Upper lobe of left lung (tissue), 6 donors: ENCODE measurements around the gene ABCD4. TPM values are rescaled to one million over a fixed set of nuclear protein-coding genes. Genes with fewer than 3 reads are reported as not detected.
A peak's percentile ranks its signal among the peaks of the same experiment; 100 is the strongest.

Source experiments
- ATAC-seq, 2 donors: fragments of 200-7000 bp; cut with Tn5 transposase; one replicate each; pipeline ENCODE4 v1.9.1; 2022; ENCODE audit warnings: mild to moderate bottlenecking in 2 of 2, moderate library complexity in 2 of 2; ENCODE audit not compliant: low FRiP score in 2 of 2
- DNase-seq, 2 donors: peaks; one replicate each; pipeline ENCODE4 v3.0.0-alpha.2; 2019 to 2020
- H3K27ac ChIP-seq, 4 donors: fragments of 200-600 bp; sonication (generic); one replicate each; pipeline ENCODE4 v1.5.1; 2016 to 2019
- H3K27me3 ChIP-seq, 4 donors: fragments of 200-600 bp; sonication (generic); one replicate each; pipeline ENCODE4 v1.5.1; 2017 to 2019
- H3K36me3 ChIP-seq, 4 donors: fragments of 200-600 bp; sonication (generic); one replicate each; pipeline ENCODE4 v1.5.1; 2016 to 2019
- H3K4me1 ChIP-seq, 4 donors: fragments of 200-600 bp; sonication (generic); one replicate each; pipeline ENCODE4 v1.5.1; 2018 to 2019
- H3K4me3 ChIP-seq, 4 donors: fragments of 200-600 bp; sonication (generic); one replicate each; pipeline ENCODE4 v1.5.1; 2017 to 2019; ENCODE audit warnings: mild to moderate bottlenecking in 2 of 4, moderate library complexity in 1 of 4
- H3K9me3 ChIP-seq, 4 donors: fragments of 200-600 bp; sonication (generic); one replicate each; pipeline ENCODE4 v1.5.1; 2018 to 2019
- CTCF ChIP-seq, 6 experiments: fragments of 450-650 bp in 4 of 6; fragments of 200-600 bp in 2 of 6; sonication (generic) in 2 of 6; IDR thresholded peaks; one replicate each; pipeline ENCODE4 v1.5.1; 2016 to 2019; ENCODE audit warnings: antibody characterized with exemption in 6 of 6
- EP300 ChIP-seq, 4 donors: sonication (generic); formaldehyde crosslinking; IDR thresholded peaks; one replicate each; pipeline ENCODE4 v1.5.1; 2017; ENCODE audit warnings: antibody characterized with exemption in 4 of 4, control low read depth in 2 of 4
- POLR2A ChIP-seq, 4 donors: fragments of 450-650 bp; IDR thresholded peaks; one replicate each; pipeline ENCODE4 v1.5.1; 2016 to 2017; ENCODE audit warnings: antibody characterized with exemption in 4 of 4, mild to moderate bottlenecking in 2 of 4
- POLR2AphosphoS5 ChIP-seq, 2 donors: sonication (generic); formaldehyde crosslinking; IDR thresholded peaks; one replicate each; pipeline ENCODE4 v1.5.1; 2017; ENCODE audit warnings: antibody characterized with exemption in 2 of 2
- WGBS, 2 donors: methylation state at CpG; one replicate each; pipeline ENCODE4 v1.1.5; 2017 to 2018; 5-methylcytosine and 5-hydroxymethylcytosine counted together
- total RNA-seq, 6 donors: library from RNA; depleted of rRNA in 4 of 6; stranded (reverse); fragments of >200 nt in 4 of 6; gene quantifications; one replicate each; pipeline versions ENCODE4 v1.1.0 to v1.2.1, GENCODE V29; 2016 to 2021
- donor health status: DM: no; HTN: no; CAD: no; lungs with moderate emphysema.
- donor health status: DM: no; HTN: yes; CAD: no; lungs with severe emphysema.

The ABCD4 gene
- total RNA-seq, 6 donors from 2014 or later, result 35.1 to 150 (median 52.5) TPM

- H3K9me3 ChIP-seq, result no peaks in the 10 kb centered on the region
- H3K4me1 ChIP-seq, result no peaks in the 10 kb centered on the region
- H3K27ac ChIP-seq, result no peak overlapping the region
- no peak for ATAC-seq
- 37 to 60% methylated on average over 2 to 5 of the region's 5 CpGs for WGBS, 2 donors
- no peaks in the 10 kb centered on the region for H3K36me3 ChIP-seq
- TF ChIP-seq EP300 (IDR thresholded peaks at IDR 0.05) (no peak), POLR2AphosphoS5 (IDR thresholded peaks at IDR 0.05) (no peak), POLR2A (IDR thresholded peaks at IDR 0.05) (no peak), CTCF (IDR thresholded peaks at IDR 0.05) (no peak)
- DNase-seq, result no peak
- no peak overlapping the region for H3K4me3 ChIP-seq
- H3K27me3 ChIP-seq, result no peaks in the 10 kb centered on the region
Observed at GRCh38 chr14:74263921-74264320, 38.8 kb downstream of the ABCD4 start.

GRCh38 chr14:74263181-74263580 lies 39.6 kb downstream of the ABCD4 start:
- peaks cover 0 to 7% (median 4%) of the 10 kb centered on the region in 4 donors for H3K4me1 ChIP-seq
- ATAC-seq (no peak), DNase-seq (no peak)
- H3K9me3 ChIP-seq, result no peaks in the 10 kb centered on the region
- 79 to 84% methylated on average over 9 of the region's 9 CpGs for WGBS, 2 donors
- H3K4me3 ChIP-seq, result no peak overlapping the region
- TF ChIP-seq POLR2A (IDR thresholded peaks at IDR 0.05) (no peak), CTCF (IDR thresholded peaks at IDR 0.05) (no peak), POLR2AphosphoS5 (IDR thresholded peaks at IDR 0.05) (no peak), EP300 (IDR thresholded peaks at IDR 0.05) (no peak)
- peaks cover 0 to 4% (median 0%) of the 10 kb centered on the region in 4 donors for H3K27me3 ChIP-seq
- H3K36me3 ChIP-seq, result no peaks in the 10 kb centered on the region
- H3K27ac ChIP-seq, result no peak overlapping the region

- Histone ChIP-seq H3K36me3 (no peaks in the 10 kb centered on the region), H3K4me1 (peaks cover 8 to 16% (median 10%) of the 10 kb centered on the region in 4 donors), H3K9me3 (no peaks in the 10 kb centered on the region), H3K4me3 (no peak overlapping the region), H3K27ac (no peak overlapping the region), H3K27me3 (peaks cover 0 to 5% (median 2%) of the 10 kb centered on the region in 4 donors)
- DNase-seq, result no peak
- TF ChIP-seq EP300 (IDR thresholded peaks at IDR 0.05) (no peak), POLR2A (IDR thresholded peaks at IDR 0.05) (no peak)
- WGBS, 2 donors, result 88 to 90% methylated on average over 9 of the region's 9 CpGs
- ATAC-seq, result no peak
Observed at GRCh38 chr14:74262076-74262475, 40.7 kb downstream of the ABCD4 start.

- no peaks in the 10 kb centered on the region for H3K36me3 ChIP-seq
- peak in 1 of 2 donors; percentile 50 for ATAC-seq
- TF ChIP-seq POLR2AphosphoS5 (IDR thresholded peaks at IDR 0.05) (no peak), CTCF (IDR thresholded peaks at IDR 0.05) (no peak), EP300 (IDR thresholded peaks at IDR 0.05) (no peak), POLR2A (IDR thresholded peaks at IDR 0.05) (no peak)
Observed at GRCh38 chr14:74261288-74261687, 41.4 kb downstream of the ABCD4 start.

DNA sequence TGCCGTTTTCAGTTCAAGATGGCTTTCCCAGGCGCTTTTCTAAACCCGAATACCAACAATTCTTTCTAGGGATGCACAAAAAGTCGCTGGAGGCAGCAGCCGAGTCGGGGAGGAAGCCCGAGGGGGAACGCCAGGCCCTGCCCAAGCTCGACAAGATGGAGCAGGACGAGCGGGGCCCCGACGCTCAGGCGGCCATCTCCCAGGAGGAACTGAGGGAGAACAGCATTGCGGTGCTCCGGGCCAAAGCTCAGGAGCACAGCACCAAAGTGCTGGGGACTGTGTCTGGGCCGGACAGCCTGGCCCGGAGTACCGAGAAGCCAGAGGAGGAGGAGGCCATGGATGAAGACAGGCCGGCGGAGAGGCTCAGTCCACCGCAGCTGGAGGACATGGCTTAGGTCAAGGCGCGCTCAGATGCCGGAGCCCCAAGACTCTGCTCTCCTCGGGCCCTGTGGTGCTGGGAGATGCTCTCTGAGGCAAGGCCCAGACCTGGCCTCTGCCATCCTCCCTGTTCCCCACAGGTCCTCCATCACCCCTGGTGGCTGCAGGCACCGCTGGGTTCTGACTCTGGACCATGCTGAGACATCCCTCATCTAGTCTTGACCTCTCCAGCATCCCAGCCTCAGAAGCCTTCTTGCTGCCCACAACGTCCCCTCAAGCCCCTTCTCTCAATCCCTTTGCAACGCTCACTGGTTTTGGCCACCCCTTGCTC lies 42.1 kb downstream of the ABCD4 start:
- Histone ChIP-seq H3K9me3 (no peaks in the 10 kb centered on the region), H3K4me1 (peaks cover 11 to 19% (median 14%) of the 10 kb centered on the region in 4 donors), H3K36me3 (no peaks in the 10 kb centered on the region), H3K27me3 (peaks cover 0 to 5% (median 2%) of the 10 kb centered on the region in 4 donors), H3K27ac (no peak overlapping the region), H3K4me3 (no peak overlapping the region)
- no peak for ATAC-seq
- TF ChIP-seq POLR2AphosphoS5 (IDR thresholded peaks at IDR 0.05) (no peak), CTCF (IDR thresholded peaks at IDR 0.05) (no peak), EP300 (IDR thresholded peaks at IDR 0.05) (no peak), POLR2A (IDR thresholded peaks at IDR 0.05) (no peak)
- WGBS, 2 donors, result 91 to 92% methylated on average over 19 to 29 of the region's 29 CpGs
- DNase-seq, result peak in 1 of 2 donors; percentile 61

More at GRCh38 chr14:74261288-74261687, 41.4 kb downstream of the ABCD4 start:
- DNase-seq, result no peak
- Histone ChIP-seq H3K27me3 (peaks cover 0 to 5% (median 2%) of the 10 kb centered on the region in 4 donors), H3K27ac (no peak overlapping the region), H3K4me3 (no peak overlapping the region), H3K4me1 (peaks cover 11 to 19% (median 14%) of the 10 kb centered on the region in 4 donors), H3K9me3 (no peaks in the 10 kb centered on the region)
- 73 to 75% methylated on average over 3 to 4 of the region's 4 CpGs for WGBS, 2 donors
